HG03565 (cell line): ENCODE measurements around the gene RFX3.
A peak's percentile ranks its signal among the peaks of the same experiment; 100 is the strongest.

ENCODE experiments used
- ATAC-seq: cut with Tn5 transposase; IDR thresholded peaks from one replicate; pipeline ENCODE4 v1.9.1; 2021; ENCODE audit warnings: mild to moderate bottlenecking, moderate library complexity; ENCODE audit not compliant: unreplicated experiment

RFX3 gene

GRCh38 chr9:3240656-3241268 is 285.0 kb downstream of the RFX3 start:
- ATAC-seq, result peak; percentile 76

GRCh38 chr9:3239240-3239639 is 286.6 kb downstream of the RFX3 start:
- no peak for ATAC-seq

- no peak for ATAC-seq
Measured at GRCh38 chr9:3238236-3238635, 287.6 kb downstream of the RFX3 start.

GRCh38 chr9:3237121-3237520 is 288.7 kb downstream of the RFX3 start:
- no peak for ATAC-seq

DNA sequence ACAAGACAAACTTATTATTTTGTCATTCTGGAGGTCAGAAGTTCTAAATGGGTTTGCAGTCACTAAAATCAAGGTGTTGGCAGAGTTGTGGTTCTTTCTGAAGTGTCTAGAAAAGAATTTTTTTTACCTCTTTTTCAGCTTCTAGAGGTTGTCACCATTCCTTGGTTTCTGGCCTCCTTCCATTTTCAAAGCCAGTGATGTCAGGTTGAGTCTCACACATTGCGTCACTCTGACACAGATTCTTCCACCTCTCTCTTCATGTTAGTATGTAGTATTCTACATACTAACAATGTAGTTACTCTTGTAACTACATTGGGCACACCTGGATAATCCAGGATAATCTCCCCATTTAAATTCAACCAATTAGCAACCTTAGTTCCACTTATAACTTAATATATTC is 290.3 kb downstream of the RFX3 start:
- no peak for ATAC-seq

GRCh38 chr9:3224931-3225330 is 300.9 kb downstream of the RFX3 start:
- ATAC-seq, result no peak

DNA sequence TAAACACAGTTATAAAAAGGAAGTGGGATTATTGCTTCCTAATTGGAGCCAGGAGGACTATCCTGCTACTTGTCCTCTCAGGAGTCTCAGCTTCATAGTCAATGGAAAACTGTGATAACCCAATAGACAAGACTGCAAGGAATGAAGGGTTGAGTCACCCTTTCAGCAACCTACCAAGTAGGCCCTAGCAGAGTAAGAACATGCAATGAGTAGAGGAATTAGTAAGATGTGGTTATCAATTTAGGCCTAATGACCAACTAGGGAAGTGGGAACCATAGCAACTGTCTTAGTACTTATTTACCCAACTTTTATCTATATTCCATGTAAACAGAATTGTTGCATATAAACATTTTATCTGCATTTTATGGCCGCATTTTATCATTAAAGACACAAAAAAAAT is 310.1 kb downstream of the RFX3 start:
- ATAC-seq, result no peak

DNA sequence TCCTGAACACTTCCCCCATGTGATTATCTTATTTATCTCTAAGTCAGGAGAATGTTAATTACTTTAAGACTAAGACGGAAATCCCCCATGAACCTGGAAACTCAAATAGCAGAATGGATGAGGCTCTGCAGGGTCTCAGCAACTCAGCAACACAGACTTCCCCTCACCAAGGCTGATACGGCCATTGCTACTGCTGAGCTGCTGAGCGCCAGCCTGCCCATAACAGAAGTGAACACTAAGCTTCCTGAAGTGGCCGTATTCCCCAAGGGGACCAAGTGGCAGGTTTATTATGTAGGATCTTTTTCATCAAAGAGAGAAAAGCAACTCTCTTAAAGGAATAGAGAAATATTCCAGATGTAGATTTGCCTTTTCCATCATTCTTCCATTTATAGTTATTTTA is 311.1 kb downstream of the RFX3 start:
- ATAC-seq, result no peak

GRCh38 chr9:3205421-3206095 is 320.2 kb downstream of the RFX3 start:
- ATAC-seq, result no peak

DNA sequence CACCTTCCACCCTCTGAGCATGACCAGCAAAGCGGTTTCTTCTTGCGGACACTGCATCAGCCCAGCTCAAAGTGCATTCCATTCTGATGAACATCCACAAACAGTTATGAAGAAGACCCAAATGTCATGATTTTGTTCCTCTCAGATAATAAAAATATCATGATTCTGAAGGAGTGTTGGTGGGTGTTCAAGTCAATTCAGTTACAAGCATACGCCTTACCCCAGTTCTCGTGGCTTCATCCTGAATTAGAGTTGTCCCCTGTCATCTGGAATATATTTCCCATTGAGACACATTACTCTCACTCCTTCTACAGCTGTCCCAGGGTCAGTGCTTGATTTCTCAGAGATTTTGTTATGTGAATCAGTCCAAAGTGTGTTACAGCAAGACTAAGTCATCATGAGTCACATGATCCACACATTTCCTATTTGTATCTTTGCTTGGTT is 325.4 kb downstream of the RFX3 start:
- no peak for ATAC-seq

DNA sequence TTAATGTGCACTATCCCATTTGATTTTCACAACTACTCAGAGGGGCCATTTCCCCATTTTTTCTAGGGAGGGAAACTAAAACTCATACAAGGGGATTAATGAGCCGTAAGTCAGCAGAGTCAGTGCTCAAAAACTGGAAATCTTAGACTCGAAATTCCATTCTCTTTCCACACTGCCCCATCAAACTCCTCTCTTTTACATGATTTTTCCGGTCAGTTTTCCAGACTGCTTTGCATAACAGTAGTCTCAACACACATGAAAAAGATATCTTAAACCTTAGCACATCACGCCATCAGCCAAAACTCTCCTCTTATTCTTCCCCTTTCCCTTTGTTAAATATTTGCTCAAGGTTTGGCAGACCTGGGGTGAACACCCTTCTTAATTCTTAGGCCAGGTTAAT is 332.0 kb downstream of the RFX3 start:
- ATAC-seq, result no peak

GRCh38 chr9:3191715-3192114 is 334.1 kb downstream of the RFX3 start:
- ATAC-seq, result no peak

DNA sequence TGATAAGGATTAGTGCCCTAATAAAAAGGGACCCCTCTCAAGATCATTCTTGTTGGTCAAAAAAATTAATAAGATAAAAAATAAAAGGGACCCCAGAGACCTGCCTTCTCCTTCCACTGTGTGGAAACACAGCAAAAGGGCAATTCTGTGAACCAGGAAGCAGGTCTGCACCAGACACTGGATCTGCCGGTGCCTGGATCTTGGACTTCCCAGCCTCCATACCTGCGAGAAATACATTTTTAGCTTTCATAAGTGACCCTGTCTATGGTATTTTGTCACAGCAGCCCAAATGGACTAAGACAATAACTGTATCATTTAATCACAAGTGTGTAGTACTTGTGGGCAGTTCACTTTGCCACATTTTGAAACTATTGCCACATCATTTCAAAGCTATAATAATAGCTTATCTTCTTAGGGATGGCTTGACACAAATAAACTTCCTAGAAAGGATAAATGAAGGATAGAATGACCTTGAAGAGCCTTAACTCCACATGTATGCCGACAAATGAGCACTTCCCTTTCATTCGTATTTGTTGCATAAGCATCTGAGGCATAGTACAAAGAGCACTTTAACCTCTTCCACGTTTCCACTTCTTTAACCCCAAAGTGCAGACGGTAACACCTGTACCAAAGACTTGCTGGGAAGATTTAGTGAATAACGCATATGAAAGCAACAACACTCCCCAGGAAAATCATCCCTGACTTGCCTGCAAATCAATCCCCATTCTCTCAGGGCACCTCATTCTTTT is 336.5 kb downstream of the RFX3 start:
- no peak for ATAC-seq

- no peak for ATAC-seq
Measured at GRCh38 chr9:3186751-3187150, 339.1 kb downstream of the RFX3 start.

DNA sequence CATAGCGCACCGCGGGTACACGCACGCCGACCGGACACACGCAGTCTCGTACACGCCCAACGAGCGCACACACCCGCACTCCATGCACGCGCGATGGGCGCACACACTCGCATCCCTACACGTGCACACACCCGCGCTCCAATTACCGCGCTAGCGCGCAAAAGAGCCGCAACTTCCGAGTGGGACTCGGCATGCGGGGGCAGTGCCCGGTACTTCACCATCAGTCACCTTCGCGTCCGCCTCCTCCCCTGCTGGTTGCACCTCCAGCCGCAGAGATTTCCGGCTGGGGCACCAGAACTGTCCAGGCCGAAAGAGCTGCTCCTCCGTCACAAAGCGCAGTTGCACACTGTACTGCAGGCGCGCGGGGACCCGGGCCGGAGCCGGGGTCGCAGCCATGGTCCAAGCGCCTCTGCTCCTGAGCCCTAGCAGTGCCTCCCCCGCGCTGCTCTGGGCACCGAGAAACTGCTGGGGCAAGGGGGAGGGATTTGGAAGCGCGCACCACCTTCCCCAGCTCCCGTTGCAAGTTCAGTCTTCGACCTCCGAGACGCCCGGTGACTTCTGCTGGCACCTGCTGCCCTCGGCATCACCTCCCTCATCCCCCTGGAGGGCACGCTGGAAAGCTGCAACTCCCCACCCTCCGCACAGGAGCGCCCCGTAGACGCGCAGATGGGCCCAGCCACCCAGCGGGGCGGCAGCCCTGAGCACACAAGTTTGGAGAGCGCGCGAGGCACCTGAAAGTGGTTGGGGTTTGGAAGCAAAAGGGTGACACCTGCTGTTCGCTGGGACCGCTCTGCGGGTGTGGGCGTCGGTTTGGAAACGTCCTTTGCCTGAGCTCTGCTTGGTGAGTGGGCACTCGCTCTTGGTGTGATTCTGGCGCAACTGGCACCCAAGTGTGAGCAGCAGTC is 344.5 kb downstream of the RFX3 start:
- peak; percentile 49 for ATAC-seq

- no peak for ATAC-seq
Measured at GRCh38 chr9:3180696-3181048, 345.1 kb downstream of the RFX3 start.

DNA sequence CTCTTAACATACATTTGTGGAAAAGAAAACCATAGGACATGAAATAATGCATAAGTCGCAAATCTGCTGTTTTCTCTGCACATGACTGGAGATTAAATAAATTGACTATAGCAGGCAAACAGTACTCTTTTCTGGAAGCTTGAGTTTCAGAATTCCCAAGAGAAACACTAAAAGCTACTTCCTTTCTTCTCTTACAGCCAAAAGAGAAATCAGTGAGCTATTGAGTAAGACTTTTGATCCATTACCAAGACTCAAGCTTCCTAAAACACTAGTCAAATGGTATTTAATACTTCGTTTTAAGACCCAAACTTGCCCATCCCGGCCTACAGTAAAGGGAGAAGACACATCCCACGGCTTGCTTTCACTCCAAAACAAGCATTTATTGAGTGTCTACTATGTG is 346.1 kb downstream of the RFX3 start:
- no peak for ATAC-seq

GRCh38 chr9:3177936-3178335 is 347.9 kb downstream of the RFX3 start:
- no peak for ATAC-seq

DNA sequence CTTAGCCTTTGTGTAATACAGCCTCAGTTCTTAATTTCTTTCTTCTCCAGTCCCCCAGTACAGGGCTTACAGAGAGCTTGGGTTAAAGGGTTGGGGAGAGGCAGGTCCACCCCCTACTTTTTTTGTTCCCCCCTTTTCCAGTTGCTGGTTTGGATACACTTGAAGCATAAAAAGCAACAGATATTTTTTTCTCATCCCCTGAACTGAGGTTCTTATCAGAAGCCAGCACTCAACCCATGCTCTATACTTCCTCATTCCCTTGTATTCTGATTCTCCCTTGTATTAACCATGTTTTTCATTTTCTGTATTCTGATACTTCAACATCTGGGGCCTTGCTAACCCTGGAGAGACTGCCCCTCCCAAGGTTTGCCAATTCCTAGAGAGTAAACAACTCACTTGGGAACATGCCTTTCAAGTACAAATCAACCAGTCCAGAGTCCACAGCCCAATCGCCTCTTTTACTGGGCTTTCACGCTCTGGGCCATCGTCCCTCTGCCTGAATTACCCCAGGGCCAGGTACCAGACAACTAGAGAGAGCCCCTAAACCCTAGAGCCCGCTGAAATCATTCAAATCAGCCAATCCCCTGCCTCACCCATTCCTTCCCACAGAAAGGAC is 348.5 kb downstream of the RFX3 start:
- no peak for ATAC-seq

DNA sequence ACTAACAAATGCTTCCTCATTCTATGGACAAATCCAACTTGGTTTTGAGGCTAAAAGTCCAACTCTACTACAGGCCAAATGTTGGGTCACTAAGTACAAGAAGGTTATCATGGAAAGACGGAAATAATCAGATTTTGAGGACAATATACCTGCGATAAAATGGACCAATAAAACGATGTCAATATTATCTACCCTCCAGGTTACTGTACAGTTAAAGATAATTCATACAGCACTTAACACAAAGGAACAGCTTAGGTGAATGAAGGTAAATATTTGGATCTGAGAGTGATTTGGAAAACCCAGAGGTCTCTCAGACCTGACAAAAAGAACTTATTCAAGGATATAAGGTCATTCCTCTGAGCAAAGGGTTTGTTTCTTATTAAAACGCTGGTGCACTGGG is 352.4 kb downstream of the RFX3 start:
- no peak for ATAC-seq

DNA sequence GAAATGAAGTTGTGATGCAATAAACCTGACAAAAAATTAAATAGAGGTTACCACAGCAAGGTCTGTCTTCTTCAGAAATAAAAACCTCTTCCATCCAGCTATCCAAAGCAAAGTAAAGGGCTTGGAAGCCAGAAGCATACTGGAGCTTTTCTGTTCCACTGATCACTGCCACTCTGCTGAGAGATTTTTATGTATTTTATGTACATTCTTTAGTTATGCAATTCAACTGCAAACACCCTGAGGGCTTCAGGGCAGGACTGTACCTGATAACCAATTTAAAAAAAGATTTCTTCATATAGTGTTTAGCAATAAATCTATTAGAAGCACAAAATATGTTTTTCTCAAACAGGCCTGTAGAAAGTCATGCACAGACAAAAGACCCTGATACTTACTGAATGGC is 355.0 kb downstream of the RFX3 start:
- ATAC-seq, result no peak
